Erythroblast (primary cell): ENCODE data around the gene AFF4.
"Not testable (repeated sequence)": the region's sequence is repeated elsewhere in the genome, so short reads cannot be mapped to it uniquely, and the experiment has no call there.

Experiments used
- DNase-seq, 2 experiments: peaks; one replicate each; lab custom pipeline; 2025; lab: John Stamatoyannopoulos, UW
- GATA1 ChIP-seq: IDR thresholded peaks from 2 replicates; pipeline ENCODE4 v1.6.1; 2011; ENCODE audit warnings: low read depth, mild to moderate bottlenecking, control low read depth, low read length, moderate library complexity
- POLR2A ChIP-seq: IDR thresholded peaks from 2 replicates; pipeline ENCODE4 v1.6.1; 2011; ENCODE audit warnings: mild to moderate bottlenecking, low read length

Gene AFF4

GRCh38 chr5:132963171-132964104, at the start of gene AFF4:
TSS of gene AFF4 (minus strand) at chr5:132963634. CDS start at chr5:132937189, 26,445 bp downstream.
- peak; percentile 85 for TF ChIP-seq POLR2A
- TF ChIP-seq GATA1, result no peak
- DNase-seq, result peak; percentile 96 to 97

GRCh38 chr5:133008455-133008854, 45.0 kb upstream of the AFF4 start:
- not testable (repeated sequence) for DNase-seq

GRCh38 chr5:133006653-133007052, 43.2 kb upstream of the AFF4 start:
- no peak for TF ChIP-seq GATA1
- TF ChIP-seq POLR2A, result no peak
- DNase-seq, result no peak

GRCh38 chr5:132999246-132999645, 35.8 kb upstream of the AFF4 start:
- DNase-seq, result no peak
- TF ChIP-seq POLR2A (no peak), GATA1 (no peak)

DNA sequence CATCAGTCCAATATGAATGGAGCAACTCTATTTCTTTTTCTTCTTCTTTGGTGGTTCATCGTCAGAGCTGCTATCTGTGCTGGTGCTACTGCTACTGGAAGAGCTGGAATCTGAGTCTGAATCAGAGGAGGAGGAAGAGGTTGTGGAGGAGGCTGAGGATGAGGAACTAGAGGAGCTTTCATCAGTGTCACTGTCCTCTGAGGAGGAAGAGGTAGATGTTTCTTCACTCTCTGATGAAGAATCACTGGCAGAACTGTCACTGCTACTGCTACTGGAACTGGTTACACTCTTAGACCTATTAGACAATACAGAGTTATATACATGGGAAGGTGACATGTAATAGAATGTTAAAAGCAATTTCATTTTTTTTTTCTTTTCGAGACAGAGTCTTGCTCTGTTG, 35.1 kb upstream of the AFF4 start:
- TF ChIP-seq POLR2A (no peak), GATA1 (no peak)
- DNase-seq, result no peak

DNA sequence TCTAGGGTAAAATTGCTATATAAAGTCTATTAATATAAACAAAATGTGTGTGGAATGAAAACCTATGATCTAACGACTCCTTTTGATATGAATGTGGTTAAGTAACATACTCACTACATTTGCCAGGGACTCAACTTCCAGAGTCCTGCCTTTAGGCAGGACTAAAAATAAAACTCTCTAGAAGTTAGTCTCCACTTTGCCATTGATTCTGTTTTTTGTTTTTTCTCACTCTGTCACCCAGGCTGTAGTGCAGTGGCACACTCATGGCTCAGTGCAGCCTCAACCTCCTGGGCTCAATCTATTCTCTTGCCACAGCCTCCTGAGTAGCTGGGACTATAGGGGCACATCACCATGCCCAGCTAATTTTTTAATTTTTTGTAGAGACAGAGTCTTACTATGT, 32.9 kb upstream of the AFF4 start:
- no peak for DNase-seq
- TF ChIP-seq GATA1, result no peak
- TF ChIP-seq POLR2A, result no peak

GRCh38 chr5:132987531-132988408, 24.3 kb upstream of the AFF4 start:
- DNase-seq, result no peak
- TF ChIP-seq GATA1, result no peak
- no peak for TF ChIP-seq POLR2A

GRCh38 chr5:132982971-132983370, 19.5 kb upstream of the AFF4 start:
- DNase-seq, result not testable (repeated sequence)

- no peak for TF ChIP-seq GATA1
- no peak for TF ChIP-seq POLR2A
- DNase-seq, result peak; percentile 29 to 79
Measured at GRCh38 chr5:132981288-132981687, 17.9 kb upstream of the AFF4 start.

GRCh38 chr5:132979976-132980375, 16.5 kb upstream of the AFF4 start:
- no peak for TF ChIP-seq POLR2A
- TF ChIP-seq GATA1, result no peak
- DNase-seq, result no peak

DNA sequence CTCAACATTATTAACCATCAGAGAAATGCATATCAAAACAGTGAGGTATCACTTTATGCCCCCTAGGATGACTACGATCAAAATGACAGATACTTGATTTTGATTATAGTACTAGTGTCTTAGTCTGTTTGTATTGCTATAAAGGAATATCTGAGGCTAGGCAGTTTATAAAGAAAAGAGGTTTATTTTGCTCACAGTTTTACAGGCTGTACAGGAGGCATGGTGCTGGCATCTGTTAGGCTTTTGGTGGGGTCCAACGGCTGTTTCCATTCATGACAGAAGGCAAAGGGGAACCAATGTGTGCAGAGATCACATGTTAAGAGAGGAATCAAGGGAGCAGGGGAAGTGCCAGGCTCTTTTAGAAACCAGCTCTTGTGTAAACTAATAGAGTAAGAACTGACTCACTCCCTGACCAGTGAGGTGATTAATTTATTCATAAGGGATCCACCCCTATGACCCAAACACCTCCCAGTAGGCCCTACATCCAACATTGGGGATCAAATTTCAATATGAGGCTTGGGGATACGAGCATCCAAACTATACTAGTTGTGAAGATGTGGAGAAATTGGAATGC, 16.0 kb upstream of the AFF4 start:
- TF ChIP-seq POLR2A (no peak), GATA1 (no peak)
- DNase-seq, result no peak

GRCh38 chr5:132976852-132977251, 13.4 kb upstream of the AFF4 start:
- no peak for TF ChIP-seq GATA1
- no peak for TF ChIP-seq POLR2A

DNA sequence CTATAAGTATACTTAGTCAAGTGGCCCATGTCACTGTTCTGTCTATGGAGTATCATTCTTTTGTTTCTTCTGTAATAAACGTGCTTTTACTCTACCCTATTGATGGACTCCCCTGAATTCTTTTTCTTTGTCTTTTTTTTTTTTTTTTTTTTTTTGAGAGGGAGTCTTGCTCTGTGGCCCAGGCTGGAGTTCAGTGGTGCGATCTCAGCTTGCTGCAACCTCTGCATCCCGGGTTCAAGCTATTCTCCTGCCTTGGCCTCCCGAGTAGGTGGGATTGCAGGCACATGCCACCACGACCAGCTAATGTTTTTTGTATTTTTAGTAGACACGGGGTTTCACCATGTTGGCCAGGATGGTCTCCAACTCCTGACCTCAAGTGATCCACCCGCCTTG, 9.0 kb upstream of the AFF4 start:
- DNase-seq, result not testable (repeated sequence)

More at GRCh38 chr5:132976852-132977251, 13.4 kb upstream of the AFF4 start:
- DNase-seq, result no peak
